Measurements from ENCODE around the gene MSRB3. TPM values are rescaled to one million over a fixed set of nuclear protein-coding genes. Genes with fewer than 3 reads are reported as not detected.

MSRB3 gene
- total RNA-seq, 6 experiments from 2014 or later: 1.4 to 5.6 (median 2.6) TPM

DNA sequence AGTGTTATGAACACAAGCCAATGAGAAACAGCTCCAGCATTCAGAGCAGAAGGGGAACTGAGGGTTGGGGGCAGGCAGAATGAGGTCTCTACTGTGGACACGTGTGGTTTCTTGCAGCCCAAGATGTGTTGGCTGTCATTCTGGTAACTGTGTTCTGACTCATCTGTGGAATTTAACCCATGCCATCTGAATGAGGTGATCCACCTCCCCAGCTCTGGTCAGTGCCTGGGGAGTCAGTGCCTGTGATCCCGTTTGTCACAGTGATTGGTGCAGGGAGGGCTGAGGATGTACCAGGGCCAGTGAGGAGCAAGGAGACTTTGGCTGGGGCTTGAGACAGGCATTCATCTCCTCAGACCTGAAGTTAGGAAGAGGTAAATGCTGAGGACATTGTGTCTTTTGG lies 216.8 kb downstream of the MSRB3 start:
- Histone ChIP-seq H3K27me3 (no peaks in the 10 kb centered on the region), H3K4me1 (peaks cover 0 to 3% (median 0%) of the 10 kb centered on the region in 4 donors), H3K27ac (no peak overlapping the region), H3K4me3 (no peak overlapping the region), H3K9me3 (no peaks in the 10 kb centered on the region), H3K36me3 (no peaks in the 10 kb centered on the region)
- intact Hi-C loops (cut with DNase I): no loop called here
- DNase-seq (no peak), ATAC-seq (peak in 1 of 4 donors; percentile 47)
- WGBS (ENCODE audit: insufficient coverage, low coverage, low lambda C conversion rate, missing lambda C conversion rate): 14% methylated on average over 1 of the region's 2 CpGs
- TF ChIP-seq POLR2A (IDR thresholded peaks at IDR 0.05) (no peak), CTCF (IDR thresholded peaks at IDR 0.05) (no peak)

DNA sequence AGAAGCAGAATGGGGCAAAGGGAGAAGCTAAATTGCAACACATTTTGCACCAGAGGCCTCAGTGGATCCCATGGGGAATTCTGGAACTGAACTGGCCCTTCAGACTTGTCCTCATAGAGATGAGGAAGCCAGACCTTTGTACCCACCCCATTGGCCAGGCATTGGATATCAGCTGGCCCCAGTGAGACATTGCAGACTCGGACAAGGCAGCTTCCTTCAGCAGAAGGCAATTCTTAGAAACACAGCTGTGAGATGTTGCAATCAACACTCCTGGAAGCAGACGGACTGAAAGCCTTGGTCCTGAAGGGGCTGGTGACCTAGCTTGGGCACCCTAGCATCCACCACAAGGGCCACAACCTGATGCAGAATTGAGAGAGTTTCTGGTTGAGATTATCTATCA lies 218.1 kb downstream of the MSRB3 start:
- Histone ChIP-seq H3K36me3 (no peaks in the 10 kb centered on the region), H3K4me3 (no peak overlapping the region), H3K9me3 (no peaks in the 10 kb centered on the region), H3K27me3 (no peaks in the 10 kb centered on the region), H3K4me1 (peaks cover 0 to 10% (median 0%) of the 10 kb centered on the region in 4 donors), H3K27ac (no peak overlapping the region)
- intact Hi-C loops (cut with DNase I): no loop called here
- WGBS (ENCODE audit: insufficient coverage, low coverage, low lambda C conversion rate, missing lambda C conversion rate): no CpG with 5 or more reads among the region's 2 CpGs
- TF ChIP-seq POLR2A (IDR thresholded peaks at IDR 0.05) (no peak), CTCF (IDR thresholded peaks at IDR 0.05) (no peak)
- ATAC-seq: no peak
- no peak for DNase-seq

GRCh38 chr12:65497660-65498059 lies 219.2 kb downstream of the MSRB3 start:
- no peaks in the 10 kb centered on the region for H3K36me3 ChIP-seq
- DNase-seq (no peak), ATAC-seq (peak; percentile 36 to 84 (median 51))
- peaks cover 0 to 11% (median 0%) of the 10 kb centered on the region in 4 donors for H3K4me1 ChIP-seq
- H3K27ac ChIP-seq: no peak overlapping the region
- TF ChIP-seq POLR2A (IDR thresholded peaks at IDR 0.05) (no peak), CTCF (IDR thresholded peaks at IDR 0.05) (no peak)
- H3K4me3 ChIP-seq: no peak overlapping the region
- H3K9me3 ChIP-seq: no peaks in the 10 kb centered on the region
- WGBS (ENCODE audit: insufficient coverage, low coverage, low lambda C conversion rate, missing lambda C conversion rate): 48% methylated on average over 4 of the region's 4 CpGs
- no peaks in the 10 kb centered on the region for H3K27me3 ChIP-seq
- intact Hi-C loops (cut with DNase I): no loop called here

DNA sequence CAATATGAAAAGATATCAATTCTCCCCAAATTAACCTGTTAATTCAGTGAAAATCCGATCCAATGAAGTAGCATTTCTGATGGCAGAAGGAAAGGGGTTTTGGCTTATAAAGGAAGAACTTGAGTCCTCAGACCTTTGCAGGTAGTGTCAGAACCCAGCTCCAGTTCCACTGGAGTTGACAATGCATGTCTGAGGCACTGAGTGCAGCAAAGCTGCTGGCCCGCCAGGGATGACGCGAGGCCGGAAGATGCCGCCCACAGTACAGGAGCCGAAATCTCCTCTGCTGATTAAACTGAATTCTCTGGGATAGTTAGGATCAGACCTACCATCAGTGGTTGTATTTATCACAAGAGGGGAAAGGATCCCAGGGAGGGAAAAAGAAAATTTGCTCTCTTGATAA lies 220.7 kb downstream of the MSRB3 start:
- Histone ChIP-seq H3K4me1 (peaks cover 0 to 11% (median 0%) of the 10 kb centered on the region in 4 donors), H3K27ac (no peak overlapping the region), H3K9me3 (no peaks in the 10 kb centered on the region), H3K27me3 (no peaks in the 10 kb centered on the region), H3K4me3 (no peak overlapping the region), H3K36me3 (no peaks in the 10 kb centered on the region)
- ATAC-seq: no peak
- TF ChIP-seq POLR2A (IDR thresholded peaks at IDR 0.05): no peak
- no peak for DNase-seq
- intact Hi-C loops (cut with DNase I): no loop called here
- 95% methylated on average over 7 of the region's 7 CpGs for WGBS (ENCODE audit: insufficient coverage, low coverage, low lambda C conversion rate, missing lambda C conversion rate)

GRCh38 chr12:65500091-65500900 lies 221.8 kb downstream of the MSRB3 start:
- intact Hi-C loops (cut with DNase I): no loop called here
- ATAC-seq (no peak), DNase-seq (no peak)
- H3K4me3 ChIP-seq: no peak overlapping the region
- H3K27me3 ChIP-seq: no peaks in the 10 kb centered on the region
- H3K4me1 ChIP-seq: peaks cover 0 to 11% (median 0%) of the 10 kb centered on the region in 4 donors
- no peak for TF ChIP-seq POLR2A (IDR thresholded peaks at IDR 0.05)
- no peak for TF ChIP-seq CTCF (IDR thresholded peaks at IDR 0.05)
- no peaks in the 10 kb centered on the region for H3K36me3 ChIP-seq
- H3K27ac ChIP-seq: no peak overlapping the region
- H3K9me3 ChIP-seq: no peaks in the 10 kb centered on the region
- WGBS (ENCODE audit: insufficient coverage, low coverage, low lambda C conversion rate, missing lambda C conversion rate): 73% methylated on average over 6 of the region's 7 CpGs
